Putamen (tissue), 1 donor: ENCODE data around the gene SLC26A1.

Experiments used
- DNase-seq: peaks from one replicate; pipeline ENCODE4 v3.0.0-alpha.2; 2016; ENCODE audit warnings: low spot score

Gene SLC26A1

DNA sequence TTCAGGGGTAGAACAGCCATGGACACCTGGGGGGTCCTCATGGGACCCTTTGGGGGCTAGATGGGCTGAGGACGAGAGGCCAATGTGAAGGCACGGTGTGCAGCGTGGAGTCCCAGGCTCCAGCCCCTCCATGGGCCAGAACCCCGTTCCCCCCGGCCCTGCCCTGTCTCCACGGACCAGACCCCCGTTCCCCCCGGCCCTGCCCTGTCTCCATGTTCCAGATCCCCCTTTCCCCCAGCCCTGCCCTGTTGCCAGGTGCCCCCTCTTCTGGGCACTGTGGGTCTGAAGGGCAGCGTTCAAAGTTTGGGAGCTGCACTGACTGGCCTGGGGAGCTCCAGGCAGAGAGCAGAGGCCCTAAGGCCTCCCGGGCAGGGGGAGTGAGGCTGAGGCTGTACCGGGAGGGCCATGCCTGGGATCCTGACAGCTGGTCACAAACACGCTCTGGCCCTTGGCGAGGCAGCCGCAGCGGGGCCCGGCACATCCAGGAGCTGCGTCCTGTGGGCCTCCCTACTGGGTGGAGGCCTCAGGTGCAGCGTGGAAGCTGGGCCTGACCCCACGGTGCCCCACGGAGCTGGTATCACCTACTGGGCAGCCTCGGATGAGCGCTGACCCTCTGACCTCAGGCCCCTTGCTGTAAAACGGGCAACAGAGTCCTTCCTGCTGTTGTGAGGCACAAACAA lies 28.7 kb downstream of the SLC26A1 start:
- DNase-seq = no peak

DNA sequence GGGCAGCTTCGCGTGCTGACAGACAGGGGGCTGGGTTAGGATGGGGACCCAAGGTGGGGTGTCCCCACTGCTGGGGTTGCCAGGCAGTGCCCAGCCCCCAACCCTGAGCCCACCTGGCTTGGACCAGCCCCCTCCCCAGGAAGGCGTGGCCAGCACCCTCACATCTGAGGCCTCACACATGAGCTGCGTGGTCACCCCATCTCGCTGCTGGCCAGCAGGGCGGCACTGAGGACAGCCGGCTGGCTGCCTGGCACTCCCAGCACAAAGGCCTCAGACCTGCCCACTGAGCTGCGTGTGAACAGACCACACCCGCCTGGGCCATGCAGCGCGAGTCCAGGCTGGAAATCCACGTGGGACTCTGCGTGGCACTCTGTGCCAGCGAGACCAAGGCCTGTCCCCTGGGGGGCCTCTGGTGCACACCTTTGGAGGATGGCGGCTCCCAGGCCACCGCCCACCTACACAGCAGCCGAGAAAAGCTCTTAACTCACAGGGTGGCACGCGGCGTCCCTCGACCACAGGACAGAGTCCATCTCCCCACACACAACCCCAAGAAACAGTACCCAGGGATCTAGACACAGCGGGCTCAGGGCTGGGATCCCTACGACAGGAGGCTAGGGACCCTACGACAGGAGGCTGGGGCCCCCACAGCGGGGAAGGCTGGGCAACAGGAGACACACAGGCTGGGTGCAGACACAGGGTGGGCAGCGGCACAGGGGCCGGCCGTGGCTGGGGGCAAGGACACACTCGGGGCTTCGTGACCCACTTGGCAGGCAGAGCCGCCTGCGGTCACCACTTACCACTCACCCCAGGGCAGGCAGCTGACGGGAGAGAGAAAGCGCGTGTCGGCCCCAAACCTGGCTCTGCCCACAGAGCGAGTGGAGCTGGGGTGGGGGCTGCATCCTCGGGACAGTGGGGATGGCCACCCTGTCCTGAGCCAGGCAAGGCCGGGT lies 29.7 kb downstream of the SLC26A1 start:
- DNase-seq = no peak

DNA sequence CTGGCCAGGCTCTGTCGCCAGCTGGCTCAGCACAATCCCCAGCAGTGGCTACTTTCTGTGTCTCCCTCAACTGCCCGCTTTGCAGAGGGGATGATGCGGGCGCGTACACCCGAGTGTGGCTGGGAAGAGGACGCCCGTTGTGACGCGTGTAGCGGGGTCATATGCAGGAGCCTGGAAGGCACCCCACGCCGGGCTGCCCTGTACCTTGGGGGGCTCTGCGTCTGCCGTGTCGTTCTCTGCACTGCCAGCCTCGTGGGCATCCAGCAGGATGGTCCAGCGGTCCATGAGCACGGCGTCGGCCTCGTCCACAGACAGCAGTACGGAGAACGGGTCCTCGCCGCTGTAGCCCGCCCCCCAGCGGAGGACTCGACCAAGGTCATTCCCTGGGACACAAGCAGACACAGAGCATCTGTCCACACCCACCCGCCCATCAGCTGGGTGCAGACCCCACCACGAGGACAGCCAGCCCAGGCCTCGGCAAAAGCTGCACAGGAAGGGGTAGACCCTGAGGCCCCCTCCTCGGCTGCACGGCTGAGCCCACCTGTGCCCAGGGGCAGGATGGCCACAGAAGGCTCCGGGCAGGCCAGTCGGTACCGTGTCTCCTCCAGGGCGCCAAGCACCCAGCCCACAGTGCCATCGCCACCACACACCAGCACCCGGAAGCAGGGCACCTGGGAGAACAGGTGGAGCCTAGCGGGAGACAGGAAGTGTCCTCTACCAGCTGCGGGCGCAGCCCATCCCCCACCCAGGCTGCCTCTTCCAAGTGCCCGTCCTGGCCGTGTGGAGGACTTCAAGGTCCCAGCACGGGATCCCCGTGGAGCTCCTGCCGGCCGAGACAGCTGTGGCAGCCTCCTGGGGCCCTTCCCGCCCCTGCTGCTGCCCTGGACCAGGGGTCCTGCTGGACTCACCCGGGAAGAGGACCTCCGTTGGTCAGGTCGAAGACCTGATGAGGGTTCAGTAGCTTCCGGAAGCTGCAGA lies 30.7 kb downstream of the SLC26A1 start:
- DNase-seq = no peak

DNA sequence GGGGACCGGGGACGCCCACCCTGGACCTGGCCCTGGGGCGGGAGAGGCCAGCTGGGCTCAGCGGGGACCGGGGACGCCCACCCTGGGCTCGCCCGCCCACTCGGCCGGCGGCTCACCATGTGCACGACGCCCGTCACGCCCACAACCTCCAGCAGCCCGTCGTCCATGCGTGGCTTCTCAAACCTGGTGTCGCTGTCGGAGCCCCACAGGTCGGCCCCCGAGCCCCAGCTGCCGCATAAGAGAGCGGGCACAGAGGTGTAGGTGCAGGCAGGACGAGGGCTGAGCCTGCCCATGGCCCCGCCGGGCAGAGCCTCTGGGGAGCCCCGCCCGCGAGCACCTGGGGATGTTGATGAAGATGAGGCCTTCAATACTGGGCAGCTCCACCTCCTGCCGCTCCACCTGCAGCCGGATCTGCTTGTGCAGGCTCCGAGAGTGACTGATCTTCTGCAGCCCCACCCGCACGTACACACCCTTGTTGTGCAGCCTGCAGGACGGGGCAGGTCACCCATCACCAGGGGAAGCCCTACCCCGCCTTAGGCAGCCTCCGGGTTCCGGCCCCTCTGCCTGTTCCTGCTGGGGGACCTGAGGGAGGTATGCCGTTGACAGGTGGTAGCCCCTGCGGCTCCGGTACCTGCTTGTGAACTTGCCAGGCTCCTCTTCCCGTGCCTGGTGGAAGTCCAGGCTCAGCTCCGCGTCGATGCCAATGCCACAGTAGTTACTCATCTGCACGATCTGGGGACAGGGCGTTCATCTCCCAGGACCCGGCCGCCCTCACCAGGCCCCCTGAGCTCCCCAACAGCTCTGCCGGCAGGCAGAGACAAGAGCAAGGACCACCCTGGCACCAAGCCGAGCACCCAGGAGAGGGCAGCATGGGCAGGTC lies 31.6 kb downstream of the SLC26A1 start:
- DNase-seq = no peak

DNA sequence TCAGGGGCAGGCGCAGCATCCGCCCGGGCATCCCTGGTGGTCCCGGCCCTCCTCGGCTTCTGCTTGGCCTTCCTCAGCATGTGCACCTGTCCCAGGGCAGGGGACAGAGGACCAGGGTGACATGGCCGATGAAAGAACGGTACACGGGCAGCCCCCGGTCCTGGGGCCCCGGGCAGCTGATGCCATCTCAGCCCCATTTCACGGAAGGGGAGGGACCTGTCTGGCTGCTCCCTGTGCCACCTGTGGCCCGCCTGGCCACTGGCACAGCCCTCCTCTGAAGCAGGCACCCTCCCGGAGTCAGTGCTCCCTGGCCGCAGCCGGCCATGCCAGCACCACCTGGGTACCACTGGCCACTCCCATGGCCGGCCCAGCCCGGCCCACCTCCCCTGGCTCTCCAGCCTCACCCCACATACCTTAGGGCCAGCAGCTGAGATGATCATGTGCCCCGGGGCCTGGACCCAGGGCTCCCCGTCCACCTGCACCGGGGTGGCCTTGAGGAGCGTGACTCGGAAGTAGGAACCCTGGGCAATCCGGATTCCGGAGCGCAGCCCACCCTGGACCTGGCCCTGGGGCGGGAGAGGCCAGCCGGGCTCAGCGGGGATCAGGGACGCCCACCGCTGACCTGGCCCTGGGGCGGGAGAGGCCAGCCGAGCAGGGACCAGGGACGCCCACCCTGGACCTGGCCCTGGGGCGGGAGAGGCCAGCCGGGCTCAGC lies 32.4 kb downstream of the SLC26A1 start:
- no peak for DNase-seq

DNA sequence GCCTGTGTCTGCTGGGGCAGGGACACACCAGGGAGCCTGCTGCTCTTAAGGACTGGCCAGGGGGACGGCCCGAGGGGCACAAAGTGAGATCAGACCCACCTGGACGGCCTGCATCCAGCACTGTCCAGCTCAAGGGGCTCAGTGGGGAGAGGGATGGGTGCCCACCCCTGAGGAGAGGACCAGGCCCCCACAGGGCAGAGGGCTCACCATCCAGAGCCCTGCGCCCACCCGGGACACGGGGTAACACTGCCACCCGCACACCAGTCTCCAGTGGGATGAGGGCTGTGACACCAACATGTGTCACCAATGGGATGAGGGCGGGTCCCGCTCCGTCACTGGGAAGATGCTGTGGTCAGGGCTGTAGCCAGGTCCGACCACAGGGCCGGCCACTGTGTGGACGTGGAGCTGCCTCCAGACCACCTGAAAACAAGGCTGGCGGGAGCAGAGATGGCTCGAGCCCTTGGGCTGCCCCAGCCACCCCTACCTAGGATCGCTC lies 33.0 kb downstream of the SLC26A1 start:
- DNase-seq = no peak

DNA sequence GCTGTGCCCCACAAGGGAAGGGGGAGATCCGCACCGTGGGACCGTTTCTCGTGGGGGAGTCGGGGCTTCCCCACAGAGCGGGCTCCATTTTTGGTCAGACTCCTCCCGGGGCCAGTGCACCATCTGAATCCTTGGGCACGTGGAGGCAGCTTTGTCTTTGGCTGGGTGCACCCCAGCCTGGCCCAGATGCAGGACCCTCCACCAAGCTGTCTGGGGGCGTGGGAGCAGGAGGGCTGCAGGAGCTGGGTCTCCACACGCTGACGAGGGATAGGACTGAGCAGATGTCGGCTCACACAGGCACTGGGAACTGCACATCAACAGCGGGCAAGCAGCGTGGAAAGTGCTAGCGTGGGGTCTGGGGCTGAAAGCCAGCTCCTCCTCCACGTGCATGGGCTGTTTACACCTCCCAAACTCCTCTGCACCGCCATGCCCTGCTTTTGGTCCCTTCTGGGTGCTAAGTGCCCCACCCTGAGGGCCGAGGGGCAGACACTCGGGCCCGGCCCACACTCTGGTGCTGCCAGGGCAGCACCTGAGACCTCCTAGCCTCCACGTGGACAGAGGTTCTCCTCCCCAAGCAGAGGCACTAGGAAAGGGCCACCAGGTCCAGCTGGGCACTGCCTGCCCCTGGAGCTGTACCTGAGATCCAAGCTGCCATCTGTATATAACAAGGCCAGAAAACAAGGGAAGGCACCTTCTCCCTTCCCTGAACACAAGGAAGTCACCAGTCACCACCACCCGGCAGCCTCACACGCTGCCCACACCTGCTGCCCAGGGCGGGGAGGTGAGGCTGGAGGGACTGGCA lies 33.7 kb downstream of the SLC26A1 start:
- DNase-seq = no peak

DNA sequence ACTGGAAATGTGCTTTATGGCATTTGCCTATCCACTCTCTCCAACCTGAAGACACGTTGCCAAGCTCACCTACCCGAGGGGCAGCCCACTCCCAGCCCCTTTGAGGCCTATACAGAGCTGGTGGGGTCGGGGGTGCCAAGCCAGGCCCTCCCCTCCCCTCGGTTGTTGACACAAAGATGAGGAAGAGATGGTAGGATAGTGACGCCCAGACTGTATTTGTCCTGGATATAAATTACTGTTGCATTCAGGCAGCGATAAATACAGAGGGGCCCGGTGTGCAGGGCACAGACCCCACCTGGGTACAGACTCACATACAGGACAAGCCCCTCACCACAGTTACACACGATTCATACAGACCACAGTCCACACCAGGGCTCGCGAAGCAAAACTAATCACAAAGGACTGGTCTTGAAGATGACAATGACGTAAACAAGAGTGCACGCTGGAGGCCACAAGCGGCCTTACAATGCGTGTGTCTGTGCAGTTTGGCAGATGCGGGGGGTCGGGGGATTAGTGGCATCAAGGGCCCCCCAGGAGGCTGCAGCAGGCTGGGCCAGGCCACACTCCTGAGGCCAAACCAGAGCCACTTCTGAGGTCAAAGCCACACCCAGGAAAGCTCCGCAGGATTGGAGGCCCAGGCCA lies 34.4 kb downstream of the SLC26A1 start:
- no peak for DNase-seq

DNA sequence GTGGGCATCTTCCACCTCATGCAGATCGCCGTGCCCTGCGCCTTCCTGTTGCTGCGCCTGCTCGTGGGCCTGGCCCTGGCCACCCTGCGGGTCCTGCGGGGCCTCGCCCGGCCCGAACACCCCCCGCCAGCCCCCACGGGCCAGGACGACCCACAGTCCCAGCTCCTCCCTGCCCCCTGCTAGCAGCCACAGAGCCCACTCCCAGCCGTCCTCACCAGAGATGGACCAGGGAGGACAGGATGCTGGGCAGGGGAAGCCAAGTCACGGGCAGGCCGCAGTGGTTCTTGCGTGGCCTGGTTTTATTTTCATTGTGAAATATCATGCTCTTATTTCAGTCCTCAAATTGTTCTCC lies 34.9 kb downstream of the SLC26A1 start:
- no peak for DNase-seq

DNA sequence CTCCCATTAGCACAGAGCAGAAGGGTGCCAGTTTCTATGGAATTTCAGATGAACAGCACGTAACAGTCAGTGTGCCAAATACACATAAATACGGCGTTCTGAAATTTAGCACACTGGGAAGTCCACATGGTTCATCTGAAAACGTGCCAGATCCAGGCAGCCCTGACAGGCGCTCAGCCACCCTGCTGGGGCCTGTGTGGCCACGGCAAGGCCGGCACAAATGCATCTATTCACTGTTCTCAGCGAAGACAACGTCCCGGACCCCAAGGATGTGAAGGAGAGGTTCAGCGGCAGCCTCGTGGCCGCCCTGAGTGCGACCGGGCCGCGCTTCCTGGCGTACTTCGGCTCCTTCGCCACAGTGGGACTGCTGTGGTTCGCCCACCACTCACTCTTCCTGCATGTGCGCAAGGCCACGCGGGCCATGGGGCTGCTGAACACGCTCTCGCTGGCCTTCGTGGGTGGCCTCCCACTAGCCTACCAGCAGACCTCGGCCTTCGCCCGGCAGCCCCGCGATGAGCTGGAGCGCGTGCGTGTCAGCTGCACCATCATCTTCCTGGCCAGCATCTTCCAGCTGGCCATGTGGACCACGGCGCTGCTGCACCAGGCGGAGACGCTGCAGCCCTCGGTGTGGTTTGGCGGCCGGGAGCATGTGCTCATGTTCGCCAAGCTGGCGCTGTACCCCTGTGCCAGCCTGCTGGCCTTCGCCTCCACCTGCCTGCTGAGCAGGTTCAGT lies 35.5 kb downstream of the SLC26A1 start:
- DNase-seq = no peak

DNA sequence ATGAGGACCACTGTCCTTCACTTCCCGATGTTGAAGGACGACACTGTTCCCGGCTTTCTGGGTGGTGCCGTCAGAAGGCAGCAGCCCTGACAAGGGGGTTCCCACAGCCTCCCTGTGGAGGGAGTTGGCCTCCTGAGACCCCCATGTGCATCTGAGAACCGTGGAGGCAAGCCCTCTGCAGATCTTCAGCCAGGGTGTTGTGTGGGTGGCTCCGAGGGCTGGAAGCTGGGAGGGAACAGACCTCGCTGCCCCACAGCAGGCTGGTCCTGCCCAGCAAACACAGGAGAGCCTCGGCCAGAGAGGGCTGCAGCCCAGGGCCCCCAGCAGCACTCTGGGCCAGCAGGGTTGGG lies 36.0 kb downstream of the SLC26A1 start:
- no peak for DNase-seq

DNA sequence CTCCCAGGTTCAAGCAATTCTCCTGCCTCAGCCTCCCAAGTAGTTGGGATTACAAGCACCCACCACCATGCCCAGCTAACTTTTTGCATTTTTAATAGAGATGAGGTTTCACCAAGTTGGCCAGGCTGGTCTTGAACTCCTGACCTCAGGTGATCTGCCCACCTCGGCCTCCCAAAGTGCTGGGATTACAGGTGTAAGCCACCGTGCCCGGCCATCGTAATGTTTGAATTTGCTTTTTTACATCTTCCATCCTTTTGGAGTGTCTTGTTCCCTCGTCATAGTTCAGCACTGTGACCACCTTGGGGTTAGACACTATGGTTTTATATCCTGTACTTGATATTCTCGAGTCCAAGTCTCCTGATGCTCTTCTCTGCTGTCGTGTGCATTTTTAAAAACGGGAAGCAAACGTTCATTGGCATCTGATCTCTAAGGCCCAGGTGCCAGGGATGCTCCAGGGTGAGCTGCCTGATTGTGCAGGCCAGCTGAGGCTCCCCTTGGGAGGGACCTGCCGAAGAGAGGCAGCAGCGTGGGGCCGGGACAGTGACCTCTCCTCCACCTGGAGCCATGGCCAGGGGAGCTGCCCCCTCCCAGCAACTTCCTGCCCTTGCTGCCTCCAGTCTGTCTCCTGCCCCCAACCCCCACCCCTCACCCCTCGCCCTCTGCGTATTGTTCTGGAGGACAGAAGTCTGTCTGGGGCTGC lies 36.5 kb downstream of the SLC26A1 start:
- DNase-seq = no peak

DNA sequence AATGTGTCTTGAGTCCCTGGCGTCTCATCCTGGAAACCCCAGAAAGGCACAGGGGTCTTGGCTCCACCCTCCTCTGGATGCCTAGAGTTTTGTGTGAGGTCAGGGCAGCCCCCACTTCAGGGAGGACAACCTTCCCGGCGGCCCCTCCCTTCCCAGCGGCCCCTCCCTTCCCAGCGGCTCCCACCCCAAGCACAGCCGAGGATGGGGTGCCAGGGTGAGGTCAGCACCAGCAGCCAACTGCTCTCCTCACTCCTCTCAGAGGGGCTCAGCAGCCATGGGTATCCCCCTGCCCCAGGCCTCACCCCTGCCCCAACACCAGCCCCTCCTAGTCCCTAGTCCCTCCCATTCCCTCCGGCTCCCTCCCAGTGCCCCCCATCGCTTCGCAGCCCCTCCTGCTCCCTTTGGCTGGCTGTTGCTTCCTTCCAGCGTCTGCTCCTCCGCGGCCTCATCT lies 37.2 kb downstream of the SLC26A1 start:
- no peak for DNase-seq

DNA sequence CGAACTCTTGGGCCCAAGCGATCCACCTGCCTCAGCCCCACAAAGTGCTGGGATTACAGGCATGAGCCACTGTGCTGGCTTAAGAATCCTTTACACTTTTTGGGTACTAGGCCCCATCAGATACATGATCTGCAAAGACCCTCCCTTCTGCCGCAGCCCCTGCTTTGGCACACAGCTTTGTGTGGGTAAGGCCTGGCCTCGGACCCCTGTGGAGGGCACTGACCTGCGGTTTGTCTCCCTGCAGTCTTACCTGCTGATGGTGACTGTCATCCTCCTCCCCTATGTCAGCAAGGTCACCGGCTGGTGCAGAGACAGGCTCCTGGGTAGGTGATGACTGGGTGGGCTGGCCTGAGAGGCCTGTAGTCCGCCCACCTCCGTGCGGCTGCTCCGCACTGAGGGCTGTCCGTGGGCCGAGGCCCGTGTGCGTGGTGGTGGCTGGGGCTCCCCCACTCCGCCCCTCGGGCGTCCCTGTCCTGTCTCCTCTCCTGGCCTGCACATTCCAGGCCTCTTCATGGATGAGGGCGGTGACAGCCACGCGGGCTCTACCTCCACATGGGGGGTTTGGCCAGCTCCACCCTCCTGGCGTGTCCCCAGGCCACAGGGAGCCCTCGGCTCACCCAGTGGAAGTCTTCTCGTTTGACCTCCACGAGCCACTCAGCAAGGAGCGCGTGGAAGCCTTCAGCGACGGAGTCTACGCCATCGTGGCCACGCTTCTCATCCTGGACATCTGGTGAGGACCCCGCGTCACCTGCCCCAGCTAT lies 37.9 kb downstream of the SLC26A1 start:
- DNase-seq = no peak

DNA sequence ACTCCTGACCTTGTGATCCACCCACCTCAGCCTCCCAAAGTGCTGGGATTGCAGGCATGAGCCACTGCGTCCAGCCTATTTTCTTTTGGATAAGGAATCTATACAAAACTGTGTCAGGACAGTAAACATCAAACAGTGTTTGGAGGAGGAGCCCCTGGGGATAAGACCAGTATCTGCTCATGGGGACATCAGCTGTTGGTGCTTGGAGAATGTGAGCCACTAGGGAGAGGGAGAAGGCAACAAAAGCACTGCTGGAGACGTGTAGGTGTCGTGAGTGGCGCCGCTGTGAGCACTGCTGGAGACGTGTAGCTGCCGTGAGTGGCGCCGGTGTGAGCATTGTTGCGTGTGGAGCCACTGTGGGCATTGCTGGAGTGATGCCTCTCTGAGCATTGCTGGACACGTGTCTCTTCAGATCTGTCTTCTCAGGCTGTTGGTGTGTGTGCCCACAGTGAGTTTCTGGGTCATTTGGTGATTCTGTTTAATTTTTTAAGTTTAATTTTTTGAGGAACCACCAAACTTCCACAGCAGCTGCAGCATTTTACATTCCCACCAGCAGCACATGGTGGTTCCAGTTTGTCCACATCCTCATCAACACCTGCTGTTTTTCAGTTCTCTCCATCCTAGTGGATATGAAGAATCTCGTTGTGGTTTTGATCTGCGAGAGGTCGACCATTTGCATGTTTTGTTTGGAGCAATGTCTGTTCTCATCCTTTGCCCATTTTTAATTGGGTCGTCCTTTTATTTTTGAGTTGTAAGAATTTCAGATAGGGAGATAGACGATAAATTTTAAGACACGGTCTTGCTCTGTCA lies 38.8 kb downstream of the SLC26A1 start:
- no peak for DNase-seq

DNA sequence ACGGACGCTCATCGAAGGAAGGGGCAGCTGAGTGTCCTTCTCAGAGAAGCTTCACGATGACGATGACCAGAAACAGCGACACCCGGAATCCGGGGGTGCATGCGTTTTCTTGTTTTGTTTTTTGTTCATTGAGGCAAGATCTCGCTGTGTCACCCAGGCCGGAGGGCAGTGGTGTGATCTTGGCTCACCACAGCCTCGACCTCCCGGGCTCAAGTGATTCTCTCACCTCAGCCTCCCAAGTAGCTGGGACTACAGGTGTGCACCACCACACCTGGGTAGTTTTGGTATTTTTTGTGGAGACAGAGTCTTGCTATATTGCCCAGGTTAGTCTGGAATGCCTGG lies 39.7 kb downstream of the SLC26A1 start:
- DNase-seq = no peak
